GM23338 (cell line): ENCODE measurements around the gene SMYD3. TPM values are rescaled to one million over a fixed set of nuclear protein-coding genes. Genes with fewer than 3 reads are reported as not detected.

Experiments used
- ATAC-seq: fragments of 200-7000 bp; cut with Tn5 transposase; 3 replicates; pipeline ENCODE4 v1.9.1; 2020
- DNase-seq: peaks from one replicate; pipeline ENCODE4 v3.0.0-alpha.2; 2015; ENCODE audit warnings: low spot score
- H2AFZ ChIP-seq: fragments of 200-600 bp; sonication (generic); 2 replicates; pipeline ENCODE4 v1.8.0; 2016; ENCODE audit warnings: antibody characterized with exemption, mild to moderate bottlenecking, moderate library complexity
- H3F3A ChIP-seq: fragments of 200-600 bp; sonication (generic); replicated peaks from 2 replicates; pipeline ENCODE4 v1.8.0; 2017; ENCODE audit warnings: antibody characterized with exemption, mixed run types, low read depth
- H3K27ac ChIP-seq: fragments of 200-600 bp; sonication (generic); 2 replicates; pipeline ENCODE4 v1.6.1; 2016; ENCODE audit warnings: low read depth
- H3K27me3 ChIP-seq: fragments of 200-600 bp; sonication (generic); 2 replicates; pipeline ENCODE4 v1.8.0; 2016; ENCODE audit warnings: mild to moderate bottlenecking, mixed run types, moderate library complexity; ENCODE audit not compliant: insufficient read depth
- H3K36me3 ChIP-seq: fragments of 200-600 bp; sonication (generic); 2 replicates; pipeline ENCODE4 v1.8.0; 2016; ENCODE audit warnings: mild to moderate bottlenecking; ENCODE audit not compliant: insufficient read depth
- H3K4me1 ChIP-seq: fragments of 200-600 bp; sonication (generic); 2 replicates; pipeline ENCODE4 v1.8.0; 2016; ENCODE audit warnings: mild to moderate bottlenecking, moderate library complexity; ENCODE audit not compliant: insufficient read depth
- H3K4me2 ChIP-seq: fragments of 200-600 bp; sonication (generic); 2 replicates; pipeline ENCODE4 v1.7.1; 2017; ENCODE audit warnings: mixed run types
- H3K4me3 ChIP-seq: fragments of 200-600 bp; sonication (generic); 2 replicates; pipeline ENCODE4 v1.6.1; 2016; ENCODE audit warnings: mixed run types
- H3K79me2 ChIP-seq: fragments of 200-600 bp; sonication (generic); replicated peaks from 2 replicates; pipeline ENCODE4 v1.8.0; 2017; ENCODE audit warnings: mild to moderate bottlenecking; ENCODE audit not compliant: insufficient read depth
- H3K9me2 ChIP-seq: fragments of 200-600 bp; sonication (generic); 2 replicates; pipeline ENCODE4 v1.8.0; 2017; ENCODE audit not compliant: insufficient read depth
- H4K20me1 ChIP-seq: fragments of 200-600 bp; sonication (generic); replicated peaks from 2 replicates; pipeline ENCODE4 v1.8.0; 2017; ENCODE audit warnings: mild to moderate bottlenecking; ENCODE audit not compliant: insufficient read depth
- H3K27ac Mint-ChIP-seq: 2 replicates; pipeline ENCODE4 v1.8.0; 2020; ENCODE audit warnings: inconsistent platforms, mild to moderate bottlenecking, moderate library complexity, mixed read lengths
- H3K27me3 Mint-ChIP-seq: 3 replicates; pipeline ENCODE4 v1.8.0; 2022; ENCODE audit warnings: low read depth, mild to moderate bottlenecking, moderate library complexity, mixed read lengths, inconsistent platforms; ENCODE audit not compliant: insufficient read depth, poor library complexity
- H3K36me3 Mint-ChIP-seq: 3 replicates; pipeline ENCODE4 v1.8.0; 2021; ENCODE audit warnings: low read depth, mild to moderate bottlenecking, inconsistent platforms, moderate library complexity, mixed read lengths
- H3K4me1 Mint-ChIP-seq: 3 replicates; pipeline ENCODE4 v1.8.0; 2020; ENCODE audit warnings: mild to moderate bottlenecking, inconsistent platforms, mixed read lengths
- H3K4me3 Mint-ChIP-seq: 3 replicates; pipeline ENCODE4 v1.8.0; 2021; ENCODE audit warnings: moderate library complexity, mild to moderate bottlenecking, inconsistent platforms, mixed read lengths
- H3K9me3 Mint-ChIP-seq: 3 replicates; pipeline ENCODE4 v1.8.0; 2020; ENCODE audit warnings: moderate library complexity, mild to moderate bottlenecking, inconsistent platforms, mixed read lengths
- CREB1 ChIP-seq: fragments of 250-450 bp; sonication (Bioruptor Pico); IDR thresholded peaks from 2 replicates; pipeline ENCODE4 v1.5.0; 2020; ENCODE audit warnings: low read depth, mild to moderate bottlenecking, moderate library complexity
- CTCF ChIP-seq, 2 experiments: fragments of 200-600 bp in 1 of 2; sonication (generic) in 1 of 2; conservative IDR thresholded peaks; 2 replicates each; pipeline versions ENCODE4 v1.5.1 to v1.6.1; 2016 to 2017; ENCODE audit warnings: antibody characterized with exemption in 2 of 2, low read depth in 2 of 2, mild to moderate bottlenecking in 2 of 2, moderate library complexity in 1 of 2
- ETS1 ChIP-seq: IDR thresholded peaks from 2 replicates; pipeline ENCODE4 v1.6.1; 2016; ENCODE audit warnings: antibody characterized with exemption
- EZH2 ChIP-seq: fragments of 200-600 bp; sonication (generic); IDR thresholded peaks from one replicate; pipeline ENCODE4 v1.8.0; 2017; ENCODE audit warnings: antibody characterized with exemption, mild to moderate bottlenecking, low read depth; ENCODE audit not compliant: unreplicated experiment
- JUNB ChIP-seq: IDR thresholded peaks from one replicate; pipeline ENCODE4 v1.6.1; 2016; ENCODE audit warnings: antibody characterized with exemption; ENCODE audit not compliant: unreplicated experiment
- NANOG ChIP-seq: IDR thresholded peaks from 2 replicates; pipeline ENCODE4 v1.6.1; 2016; ENCODE audit warnings: antibody characterized with exemption, borderline replicate concordance
- POLR2AphosphoS5 ChIP-seq: IDR thresholded peaks from 2 replicates; pipeline ENCODE4 v1.6.1; 2016; ENCODE audit warnings: antibody characterized with exemption, low read depth
- REST ChIP-seq: IDR thresholded peaks from one replicate; pipeline ENCODE4 v1.6.1; 2018; ENCODE audit warnings: antibody characterized with exemption; ENCODE audit not compliant: unreplicated experiment
- STAT1 ChIP-seq: IDR thresholded peaks from one replicate; pipeline ENCODE4 v1.6.1; 2016; ENCODE audit warnings: antibody characterized with exemption; ENCODE audit not compliant: unreplicated experiment
- ZNF114 ChIP-seq: fragments of 250-450 bp; sonication (Bioruptor Pico); IDR thresholded peaks from 2 replicates; pipeline ENCODE4 v1.5.0; 2020; ENCODE audit warnings: mild to moderate bottlenecking, moderate library complexity
- ZNF331 ChIP-seq: fragments of 250-450 bp; sonication (Bioruptor Pico); IDR thresholded peaks from 2 replicates; pipeline ENCODE4 v1.5.0; 2020; ENCODE audit warnings: low read depth, mild to moderate bottlenecking, moderate library complexity
- polyA plus RNA-seq: library from polyadenylated mRNA; unstranded; fragments of >200 nt; fragmentation: Nextera tagmentation; extraction: Ambion mirVana; gene quantifications from 2 replicates; pipeline ENCODE4 v1.2.1, GENCODE V29; 2016
- total RNA-seq: library from RNA; depleted of rRNA; stranded (reverse); fragments of >200 nt; shearing (Covaris generic); gene quantifications from 2 replicates; pipeline ENCODE4 v1.2.3, GENCODE V29; 2014

Gene SMYD3
- total and polyA plus RNA-seq, 2 experiments from 2014 or later: 31.8 to 34.4 TPM

- Histone ChIP-seq H3K27ac (no peak overlapping the region), H2AFZ (no peak overlapping the region), H3K4me2 (no peak overlapping the region), H3K27me3 (no peaks in the 10 kb centered on the region), H3K36me3 (no peaks in the 10 kb centered on the region), H3K79me2 (0 out of 2 replicates have a peak, but pooled peaks cover under 1% of the 10 kb centered on the region), H3K4me1 (peaks cover 3% of the 10 kb centered on the region), H3K9me2 (no peaks in the 10 kb centered on the region), H3F3A (no peaks in the 10 kb centered on the region), H4K20me1 (no peaks in the 10 kb centered on the region), H3K4me3 (no peak overlapping the region)
- Mint-ChIP-seq H3K27me3 (peaks cover 1% of the 10 kb centered on the region), H3K27ac (no peak overlapping the region), H3K9me3 (no peaks in the 10 kb centered on the region), H3K4me3 (no peak overlapping the region), H3K36me3 (peaks cover 8% of the 10 kb centered on the region; the same call in 1 of the 3 replicates), H3K4me1 (peaks cover 4% of the 10 kb centered on the region; the same call in 2 of the 3 replicates)
- no peak for TF ChIP-seq POLR2AphosphoS5
- TF ChIP-seq CREB1 (CRISPR knock-in tag): no peak
- TF ChIP-seq ZNF331 (CRISPR knock-in tag): no peak
- no peak for TF ChIP-seq JUNB
- no peak for TF ChIP-seq NANOG
- no peak for TF ChIP-seq CTCF (conservative IDR thresholded peaks at IDR 0.05; ENCODE audit: low read depth in 2 of 2)
- no peak for TF ChIP-seq STAT1
- DNase-seq (no peak), ATAC-seq (no peak)
These were observed 86.8 kb downstream of the SMYD3 start for GRCh38 chr1:246420300-246420699.

- no peak for DNase-seq
- TF ChIP-seq ZNF331 (CRISPR knock-in tag) (no peak), CTCF (conservative IDR thresholded peaks at IDR 0.05; ENCODE audit: low read depth in 2 of 2) (no peak), REST (no peak), EZH2 (no peak), CREB1 (CRISPR knock-in tag) (no peak), ZNF114 (CRISPR knock-in tag) (no peak), NANOG (no peak), ETS1 (no peak)
- H3K36me3 Mint-ChIP-seq: peaks cover 8% of the 10 kb centered on the region; the same call in 1 of the 3 replicates
These were observed 88.3 kb downstream of the SMYD3 start for GRCh38 chr1:246418565-246419312.

More at GRCh38 chr1:246418565-246419312, 88.3 kb downstream of the SMYD3 start:
- Histone ChIP-seq H3K79me2 (peaks cover 8% of the 10 kb centered on the region; the same call in 1 of the 2 replicates), H3K36me3 (no peaks in the 10 kb centered on the region), H3K27ac (no peak overlapping the region), H2AFZ (no peak overlapping the region), H3K4me3 (no peak overlapping the region), H3F3A (no peaks in the 10 kb centered on the region), H3K27me3 (no peaks in the 10 kb centered on the region), H3K4me1 (no peaks in the 10 kb centered on the region), H3K4me2 (no peak overlapping the region), H3K9me2 (no peaks in the 10 kb centered on the region), H4K20me1 (no peaks in the 10 kb centered on the region)
- Mint-ChIP-seq H3K4me3 (no peak overlapping the region), H3K4me1 (no peaks in the 10 kb centered on the region; the same call in 2 of the 3 replicates), H3K27ac (no peak overlapping the region; the same call in 1 of the 2 replicates), H3K27me3 (peaks cover 1% of the 10 kb centered on the region), H3K9me3 (no peaks in the 10 kb centered on the region)
- no peak; the same call in 2 of the 3 replicates for ATAC-seq
